Measurements from ENCODE around the gene AFG3L2. TPM values are rescaled to one million over a fixed set of nuclear protein-coding genes. Genes with fewer than 3 reads are reported as not detected.

AFG3L2 gene
- total RNA-seq, 1 donor from 2014 or later = 31.7 TPM

Other genes with a start within 250 kb of the AFG3L2 start
- 1.7 TPM in 1 of 2 replicates, not detected in the other for gene CIDEA, start 122.9 kb downstream of the AFG3L2 start, total RNA-seq
- 832 and 861 TPM in 2 replicates for gene TUBB6, start 69.0 kb downstream of the AFG3L2 start, total RNA-seq
- 0.79 and 0.87 TPM in 2 replicates for gene PRELID3A, start 30.7 kb upstream of the AFG3L2 start, total RNA-seq

All from lung microvascular endothelial cell (primary cell).